ENCODE data around the gene RBM7.

RBM7 gene

GRCh38 chr11:114400216-114400914 lies at the start of gene RBM7, which contains the start of gene C11orf71:
RBM7 (plus strand) TSS chr11:114400666; CDS start chr11:114400672, 6 bp downstream.
C11orf71 (minus strand) TSS chr11:114400511; CDS start chr11:114400331, 180 bp downstream.
- TF ChIP-seq EZH2 (optimal IDR thresholded peaks at IDR 0.05; ENCODE audit: low read depth, low read length): no peak
- TF ChIP-seq CTCF (IDR thresholded peaks at IDR 0.05; ENCODE audit: low read length): peak; percentile 27; the same call in 1 of the 2 replicates
- Histone ChIP-seq H4K20me1 (ENCODE audit: insufficient read depth, low read length) (no peaks in the 10 kb centered on the region), H3K9me3 (replicated peaks; ENCODE audit: insufficient read depth, low read length) (no peaks in the 10 kb centered on the region), H3K79me2 (ENCODE audit: low read length) (peaks cover 59% of the 10 kb centered on the region), H3K27ac (ENCODE audit: low read length) (peak within 1 kb of the TSS; percentile 88), H3K36me3 (replicated peaks; ENCODE audit: insufficient read depth, low read length) (0 out of 2 replicates have a peak, but pooled peaks cover 3% of the 10 kb centered on the region), H3K4me1 (ENCODE audit: low read length) (peaks cover 9% of the 10 kb centered on the region; the same call in 1 of the 2 replicates), H3F3A (ENCODE audit: insufficient read depth, low read length) (peaks cover 12% of the 10 kb centered on the region), H3K9me2 (replicated peaks; ENCODE audit: insufficient read depth, low read length) (no peaks in the 10 kb centered on the region), H3K27me3 (replicated peaks; ENCODE audit: insufficient read depth, low read length) (no peaks in the 10 kb centered on the region), H2AFZ (ENCODE audit: low read length) (peak within 1 kb of the TSS; percentile 60), H3K4me2 (ENCODE audit: low read depth, low read length) (peak within 1 kb of the TSS; percentile 90), H3K4me3 (ENCODE audit: low read length) (peak within 1 kb of the TSS; percentile 81), H3K9ac (ENCODE audit: low read length) (peak within 1 kb of the TSS; percentile 95)
- peak; percentile 99 for DNase-seq

- H3K79me2 ChIP-seq (ENCODE audit: low read length): no peaks in the 10 kb centered on the region
- TF ChIP-seq EZH2 (optimal IDR thresholded peaks at IDR 0.05; ENCODE audit: low read depth, low read length) (no peak), CTCF (IDR thresholded peaks at IDR 0.05; ENCODE audit: low read length) (no peak), EZH2phosphoT487 (IDR thresholded peaks at IDR 0.05; ENCODE audit: low read length) (no peak)
Observed at GRCh38 chr11:114353443-114353842, 47.0 kb upstream of the RBM7 start.

DNA sequence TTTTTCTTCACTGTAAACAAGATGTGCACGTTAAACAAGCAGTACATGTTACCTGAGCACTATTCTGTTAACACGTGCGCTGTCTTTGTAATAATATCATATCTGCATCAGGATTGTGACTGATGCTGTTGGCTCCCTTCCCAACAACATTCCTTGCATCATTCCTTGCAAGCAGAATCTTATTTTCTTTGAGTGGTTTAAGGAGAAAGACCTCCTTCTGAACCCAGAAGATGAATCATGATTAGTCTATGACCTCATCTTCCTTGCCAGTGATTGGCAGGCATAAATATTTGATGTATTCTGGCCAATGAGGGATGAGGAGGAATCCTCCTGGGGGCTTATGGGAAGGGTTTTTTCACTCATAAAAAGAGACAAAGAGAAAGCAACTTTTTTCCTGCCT lies 46.4 kb upstream of the RBM7 start:
- Histone ChIP-seq H3K4me1 (ENCODE audit: low read length) (no peaks in the 10 kb centered on the region), H3K4me3 (ENCODE audit: low read length) (no peak overlapping the region), H3K27me3 (replicated peaks; ENCODE audit: insufficient read depth, low read length) (no peaks in the 10 kb centered on the region), H3K79me2 (ENCODE audit: low read length) (no peaks in the 10 kb centered on the region), H3K9ac (ENCODE audit: low read length) (no peak overlapping the region), H3K9me3 (replicated peaks; ENCODE audit: insufficient read depth, low read length) (no peaks in the 10 kb centered on the region), H3K27ac (ENCODE audit: low read length) (no peak overlapping the region), H3K4me2 (ENCODE audit: low read depth, low read length) (no peak overlapping the region), H3K36me3 (replicated peaks; ENCODE audit: insufficient read depth, low read length) (no peaks in the 10 kb centered on the region), H3F3A (ENCODE audit: insufficient read depth, low read length) (no peaks in the 10 kb centered on the region), H4K20me1 (ENCODE audit: insufficient read depth, low read length) (no peaks in the 10 kb centered on the region), H3K9me2 (replicated peaks; ENCODE audit: insufficient read depth, low read length) (no peaks in the 10 kb centered on the region), H2AFZ (ENCODE audit: low read length) (no peak overlapping the region)
- no peak for DNase-seq
- TF ChIP-seq CTCF (IDR thresholded peaks at IDR 0.05; ENCODE audit: low read length) (no peak), EZH2phosphoT487 (IDR thresholded peaks at IDR 0.05; ENCODE audit: low read length) (no peak), EZH2 (optimal IDR thresholded peaks at IDR 0.05; ENCODE audit: low read depth, low read length) (no peak)

More at GRCh38 chr11:114353443-114353842, 47.0 kb upstream of the RBM7 start:
- DNase-seq: no peak
- Histone ChIP-seq H3K4me2 (ENCODE audit: low read depth, low read length) (no peak overlapping the region), H2AFZ (ENCODE audit: low read length) (no peak overlapping the region), H3K36me3 (replicated peaks; ENCODE audit: insufficient read depth, low read length) (no peaks in the 10 kb centered on the region), H3F3A (ENCODE audit: insufficient read depth, low read length) (no peaks in the 10 kb centered on the region), H3K9me3 (replicated peaks; ENCODE audit: insufficient read depth, low read length) (no peaks in the 10 kb centered on the region), H3K9me2 (replicated peaks; ENCODE audit: insufficient read depth, low read length) (no peaks in the 10 kb centered on the region), H3K4me3 (ENCODE audit: low read length) (no peak overlapping the region), H3K27me3 (replicated peaks; ENCODE audit: insufficient read depth, low read length) (no peaks in the 10 kb centered on the region), H4K20me1 (ENCODE audit: insufficient read depth, low read length) (no peaks in the 10 kb centered on the region), H3K4me1 (ENCODE audit: low read length) (no peaks in the 10 kb centered on the region), H3K9ac (ENCODE audit: low read length) (no peak overlapping the region), H3K27ac (ENCODE audit: low read length) (no peak overlapping the region)

Data from MM.1S (cell line).